ENCODE results near the gene PDZRN3.

PDZRN3 gene

GRCh38 chr3:73622091-73622805, 2.5 kb downstream of the PDZRN3 start:
- DNase-seq = no peak

- no peak for DNase-seq
Observed at GRCh38 chr3:73621388-73621787, 3.4 kb downstream of the PDZRN3 start.

GRCh38 chr3:73618461-73618860, 6.3 kb downstream of the PDZRN3 start:
- DNase-seq = no peak

GRCh38 chr3:73616056-73616455, 8.7 kb downstream of the PDZRN3 start:
- DNase-seq = no peak

GRCh38 chr3:73614419-73614818, 10.3 kb downstream of the PDZRN3 start:
- no peak for DNase-seq

GRCh38 chr3:73611176-73611575, 13.6 kb downstream of the PDZRN3 start:
- no peak for DNase-seq

GRCh38 chr3:73610493-73610892, 14.2 kb downstream of the PDZRN3 start:
- no peak for DNase-seq

GRCh38 chr3:73609655-73610054, 15.1 kb downstream of the PDZRN3 start:
- no peak for DNase-seq

GRCh38 chr3:73609315-73609641, 15.5 kb downstream of the PDZRN3 start:
- no peak for DNase-seq

GRCh38 chr3:73608456-73609314, 16.1 kb downstream of the PDZRN3 start:
- no peak for DNase-seq

GRCh38 chr3:73605861-73606260, 18.9 kb downstream of the PDZRN3 start:
- no peak for DNase-seq

- DNase-seq = no peak
Observed at GRCh38 chr3:73605412-73605811, 19.3 kb downstream of the PDZRN3 start.

GRCh38 chr3:73604451-73604850, 20.3 kb downstream of the PDZRN3 start:
- DNase-seq = no peak

GRCh38 chr3:73603762-73604171, 21.0 kb downstream of the PDZRN3 start:
- DNase-seq = no peak

GRCh38 chr3:73602170-73602569, 22.6 kb downstream of the PDZRN3 start:
- no peak for DNase-seq

- no peak for DNase-seq
Observed at GRCh38 chr3:73601481-73601880, 23.3 kb downstream of the PDZRN3 start.

GRCh38 chr3:73601011-73601410, 23.7 kb downstream of the PDZRN3 start:
- DNase-seq = no peak

GRCh38 chr3:73600293-73600938, 24.3 kb downstream of the PDZRN3 start:
- DNase-seq = no peak

GRCh38 chr3:73599605-73600004, 25.1 kb downstream of the PDZRN3 start:
- DNase-seq = no peak

GRCh38 chr3:73597476-73597875, 27.3 kb downstream of the PDZRN3 start:
- no peak for DNase-seq

GRCh38 chr3:73592154-73593144, 32.3 kb downstream of the PDZRN3 start:
- DNase-seq = no peak

- DNase-seq = no peak
Observed at GRCh38 chr3:73591286-73591800, 33.4 kb downstream of the PDZRN3 start.

Measured in CD4-positive, alpha-beta T cell treated with Interleukin-4 for 1 hour (primary cell).